Measurements from ENCODE around the gene CATSPERE. TPM values are rescaled to one million over a fixed set of nuclear protein-coding genes. Genes with fewer than 3 reads are reported as not detected.

Gene CATSPERE
- total RNA-seq, 1 experiment from 2014 or later, result 0.05 TPM

DNA sequence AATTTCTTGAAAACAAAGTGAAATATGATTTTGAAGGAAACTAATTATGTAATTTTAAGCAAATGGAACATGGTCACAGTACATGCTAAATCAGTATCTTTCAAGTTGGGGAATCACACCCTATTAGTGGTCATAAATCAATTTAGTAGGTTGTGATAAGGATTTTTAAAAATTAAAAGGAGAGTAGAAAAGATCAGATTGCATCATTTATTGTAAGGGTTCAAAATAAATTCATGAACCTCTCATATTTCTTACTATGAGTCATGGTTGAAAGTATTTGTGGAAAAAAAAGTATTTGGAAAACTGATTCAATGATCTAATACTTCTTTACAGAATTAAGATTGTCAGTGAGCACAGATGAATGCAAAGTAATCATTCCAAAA, 24.0 kb upstream of the CATSPERE start:
- no peak for DNase-seq (ENCODE audit: low read depth in 1 of 2, low spot score in 2 of 2)
- Histone ChIP-seq H3K4me3 (no peak overlapping the region), H3K27me3 (replicated peaks) (no peaks in the 10 kb centered on the region), H3K9me3 (replicated peaks) (no peaks in the 10 kb centered on the region), H3K36me3 (peaks cover 30% of the 10 kb centered on the region), H3K4me1 (replicated peaks) (peaks cover 28% of the 10 kb centered on the region), H3K27ac (peak overlapping the region; percentile 26)

- H3K27me3 ChIP-seq (replicated peaks), result no peaks in the 10 kb centered on the region
- H3K36me3 ChIP-seq, result peaks cover 34% of the 10 kb centered on the region
- no peak overlapping the region for H3K27ac ChIP-seq
- no peaks in the 10 kb centered on the region for H3K9me3 ChIP-seq (replicated peaks)
- H3K4me3 ChIP-seq, result no peak overlapping the region
- peaks cover 29% of the 10 kb centered on the region for H3K4me1 ChIP-seq (replicated peaks)
- no peak for DNase-seq (ENCODE audit: low read depth in 1 of 2, low spot score in 2 of 2)
These were observed 21.6 kb upstream of the CATSPERE start for GRCh38 chr1:244439391-244440032.

DNA sequence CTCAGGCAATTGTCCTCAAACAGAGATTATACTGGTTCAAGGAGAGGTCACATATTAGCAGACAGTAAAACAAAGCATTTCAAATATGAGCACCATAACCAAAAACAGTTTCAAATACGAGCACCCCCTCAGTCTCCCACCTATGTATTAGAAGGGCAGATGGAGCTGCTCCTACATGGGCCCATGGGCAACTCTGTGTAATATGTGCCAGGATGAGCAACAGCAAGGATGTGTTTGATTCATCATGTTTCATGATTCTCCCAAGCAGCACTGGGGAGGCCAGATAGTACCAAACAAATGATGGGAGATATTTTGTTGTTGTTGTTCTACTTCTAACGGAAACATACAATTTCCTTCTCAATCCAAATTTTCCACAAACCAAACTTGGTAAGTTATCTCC, 18.2 kb upstream of the CATSPERE start:
- no peaks in the 10 kb centered on the region for H3K9me3 ChIP-seq (replicated peaks)
- peaks cover 37% of the 10 kb centered on the region for H3K4me1 ChIP-seq (replicated peaks)
- no peak overlapping the region for H3K4me3 ChIP-seq
- H3K27me3 ChIP-seq (replicated peaks), result no peaks in the 10 kb centered on the region
- DNase-seq (ENCODE audit: low read depth in 1 of 2, low spot score in 2 of 2), result no peak
- peaks cover 23% of the 10 kb centered on the region for H3K36me3 ChIP-seq
- H3K27ac ChIP-seq, result no peak overlapping the region

DNA sequence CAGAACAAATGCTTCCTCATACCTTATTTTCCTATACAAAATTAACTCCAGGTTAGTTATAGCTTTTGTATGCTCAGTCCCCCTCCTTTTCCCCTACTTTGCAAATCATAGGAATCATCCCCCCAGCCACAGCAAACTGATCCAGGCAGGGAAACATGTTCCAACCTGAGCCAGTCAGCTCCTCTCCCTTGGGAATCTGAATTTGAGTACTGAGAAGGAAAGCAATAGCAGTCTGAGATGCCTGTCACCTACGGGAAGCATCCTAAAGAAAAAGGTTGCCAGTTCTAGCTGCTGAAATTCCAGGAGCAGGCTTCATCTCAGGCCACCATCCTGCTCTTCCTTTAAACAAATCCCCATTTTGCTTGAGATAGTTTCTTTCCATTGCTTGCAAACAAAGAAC, 16.2 kb upstream of the CATSPERE start:
- Histone ChIP-seq H3K27ac (peak overlapping the region; percentile 29; the same call in 1 of the 2 replicates), H3K4me1 (replicated peaks) (peaks cover 52% of the 10 kb centered on the region), H3K9me3 (replicated peaks) (no peaks in the 10 kb centered on the region), H3K36me3 (peaks cover 24% of the 10 kb centered on the region), H3K4me3 (no peak overlapping the region), H3K27me3 (replicated peaks) (no peaks in the 10 kb centered on the region)
- DNase-seq (ENCODE audit: low read depth in 1 of 2, low spot score in 2 of 2), result no peak

- H3K36me3 ChIP-seq, result peaks cover 30% of the 10 kb centered on the region
- no peaks in the 10 kb centered on the region for H3K9me3 ChIP-seq (replicated peaks)
- H3K27me3 ChIP-seq (replicated peaks), result no peaks in the 10 kb centered on the region
- H3K4me1 ChIP-seq (replicated peaks), result peaks cover 59% of the 10 kb centered on the region
- H3K27ac ChIP-seq, result peak overlapping the region; percentile 29; the same call in 1 of the 2 replicates
- peak in 1 of 2 experiments; percentile 30 for DNase-seq (ENCODE audit: low read depth in 1 of 2, low spot score in 2 of 2)
- no peak overlapping the region for H3K4me3 ChIP-seq
These were observed 15.5 kb upstream of the CATSPERE start for GRCh38 chr1:244445320-244446181.

DNA sequence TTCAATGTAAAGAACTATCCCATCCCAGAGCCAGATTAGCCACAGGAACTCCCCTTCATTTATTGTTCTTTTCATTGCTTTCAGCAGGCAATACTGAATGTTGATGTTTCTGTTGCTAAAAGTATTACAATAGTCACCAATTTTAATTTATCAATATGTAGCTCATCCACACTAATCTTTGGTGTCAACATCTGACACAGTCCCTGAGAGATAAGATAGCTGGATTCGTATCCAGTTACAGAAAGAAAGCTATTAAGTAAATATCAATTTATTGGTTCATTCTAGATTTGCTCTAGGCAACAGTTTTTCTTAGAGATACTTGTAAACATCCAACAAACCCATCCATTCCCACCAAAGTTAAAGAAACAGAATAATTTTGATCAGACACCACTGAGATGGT, 14.0 kb upstream of the CATSPERE start:
- H3K27me3 ChIP-seq (replicated peaks), result no peaks in the 10 kb centered on the region
- H3K27ac ChIP-seq, result peak overlapping the region; percentile 50
- no peak for DNase-seq (ENCODE audit: low read depth in 1 of 2, low spot score in 2 of 2)
- no peak overlapping the region for H3K4me3 ChIP-seq
- H3K9me3 ChIP-seq (replicated peaks), result no peaks in the 10 kb centered on the region
- peaks cover 64% of the 10 kb centered on the region for H3K4me1 ChIP-seq (replicated peaks)
- H3K36me3 ChIP-seq, result peaks cover 30% of the 10 kb centered on the region

DNA sequence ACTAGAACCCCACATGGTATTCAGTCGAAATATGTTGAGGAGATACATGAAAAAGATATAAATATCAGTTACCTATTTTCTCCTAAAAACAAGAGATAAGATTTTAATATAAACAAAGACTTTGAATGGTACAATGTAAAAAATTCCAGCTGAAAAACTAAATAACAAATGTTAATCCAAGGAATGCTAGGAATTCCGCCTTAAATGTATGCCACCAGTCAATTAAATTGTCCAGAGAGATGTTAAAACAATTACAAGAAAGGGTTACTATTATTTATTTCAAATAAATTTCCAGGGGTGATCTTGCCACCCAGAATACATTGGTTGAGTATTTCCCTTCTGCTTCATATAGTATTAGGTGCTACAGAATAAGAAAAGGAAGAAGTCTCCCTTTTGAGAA, 13.5 kb upstream of the CATSPERE start:
- peak in 1 of 2 experiments; percentile 70 for DNase-seq (ENCODE audit: low read depth in 1 of 2, low spot score in 2 of 2)
- H3K27ac ChIP-seq, result peak overlapping the region; percentile 50
- no peaks in the 10 kb centered on the region for H3K9me3 ChIP-seq (replicated peaks)
- peaks cover 64% of the 10 kb centered on the region for H3K4me1 ChIP-seq (replicated peaks)
- H3K36me3 ChIP-seq, result peaks cover 24% of the 10 kb centered on the region
- no peaks in the 10 kb centered on the region for H3K27me3 ChIP-seq (replicated peaks)
- no peak overlapping the region for H3K4me3 ChIP-seq

GRCh38 chr1:244448279-244449036, 12.6 kb upstream of the CATSPERE start:
- peak; percentile 54 to 79 for DNase-seq (ENCODE audit: low read depth in 1 of 2, low spot score in 2 of 2)
- no peaks in the 10 kb centered on the region for H3K27me3 ChIP-seq (replicated peaks)
- peaks cover 64% of the 10 kb centered on the region for H3K4me1 ChIP-seq (replicated peaks)
- peaks cover 19% of the 10 kb centered on the region for H3K36me3 ChIP-seq
- H3K4me3 ChIP-seq, result no peak overlapping the region
- H3K27ac ChIP-seq, result peak overlapping the region; percentile 35
- H3K9me3 ChIP-seq (replicated peaks), result no peaks in the 10 kb centered on the region

- no peak overlapping the region; the same call in 1 of the 2 replicates for H3K27ac ChIP-seq
- H3K36me3 ChIP-seq, result peaks cover 15% of the 10 kb centered on the region
- peak overlapping the region; percentile 84 for H3K4me3 ChIP-seq
- peaks cover 59% of the 10 kb centered on the region for H3K4me1 ChIP-seq (replicated peaks)
- no peaks in the 10 kb centered on the region for H3K27me3 ChIP-seq (replicated peaks)
- no peak for DNase-seq (ENCODE audit: low read depth in 1 of 2, low spot score in 2 of 2)
- H3K9me3 ChIP-seq (replicated peaks), result no peaks in the 10 kb centered on the region
These were observed 11.1 kb upstream of the CATSPERE start for GRCh38 chr1:244449936-244450508.

DNA sequence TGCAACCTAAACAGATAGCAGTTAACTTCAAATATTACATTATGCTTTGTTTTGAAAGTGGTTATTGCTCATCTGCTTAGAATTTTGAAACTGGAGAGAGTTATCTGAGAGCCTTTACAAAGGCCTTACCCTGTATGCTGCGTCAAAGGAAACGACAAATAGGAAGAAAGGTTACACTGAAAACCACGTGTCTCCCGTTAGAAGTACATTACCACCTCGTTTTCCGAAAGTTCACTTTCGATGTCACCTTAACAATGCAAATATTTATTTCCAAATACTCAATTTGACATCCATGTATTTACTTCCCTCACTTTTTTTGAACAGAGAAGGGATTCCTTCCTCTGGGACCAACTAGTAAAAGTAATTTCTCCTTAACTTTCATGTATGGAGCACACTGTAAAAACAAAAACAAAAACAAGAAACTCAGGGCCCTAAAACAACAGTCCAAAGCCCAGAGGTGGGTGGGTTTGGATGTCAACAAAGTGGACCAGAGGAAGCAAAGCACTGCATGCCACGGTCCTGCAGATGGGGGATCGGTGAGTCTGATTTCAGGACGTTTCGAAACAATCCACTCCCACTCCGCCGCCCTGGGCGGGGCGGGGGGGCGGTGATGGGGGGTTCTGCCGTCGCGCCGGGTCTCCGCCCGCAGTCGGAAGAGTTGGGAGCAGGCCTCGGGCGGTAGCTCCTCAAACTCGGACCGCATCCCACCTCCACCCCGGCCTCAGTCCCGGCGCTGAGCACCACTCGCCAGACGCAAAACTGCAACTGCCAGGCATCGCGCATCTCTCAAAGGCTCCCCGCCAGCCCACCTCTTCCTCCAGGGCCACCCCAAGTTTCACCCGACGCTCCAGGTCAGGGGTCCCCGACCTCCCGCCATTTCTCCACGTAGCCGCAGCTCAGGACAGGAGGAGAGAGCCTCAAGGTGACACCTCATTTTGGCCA, 10.2 kb upstream of the CATSPERE start:
- peaks cover 50% of the 10 kb centered on the region for H3K4me1 ChIP-seq (replicated peaks)
- peak overlapping the region; percentile 84 for H3K4me3 ChIP-seq
- H3K27ac ChIP-seq, result peak overlapping the region; percentile 67
- no peaks in the 10 kb centered on the region for H3K27me3 ChIP-seq (replicated peaks)
- H3K9me3 ChIP-seq (replicated peaks), result no peaks in the 10 kb centered on the region
- peaks cover 15% of the 10 kb centered on the region for H3K36me3 ChIP-seq
- DNase-seq (ENCODE audit: low read depth in 1 of 2, low spot score in 2 of 2), result peak; percentile 47 to 65

DNA sequence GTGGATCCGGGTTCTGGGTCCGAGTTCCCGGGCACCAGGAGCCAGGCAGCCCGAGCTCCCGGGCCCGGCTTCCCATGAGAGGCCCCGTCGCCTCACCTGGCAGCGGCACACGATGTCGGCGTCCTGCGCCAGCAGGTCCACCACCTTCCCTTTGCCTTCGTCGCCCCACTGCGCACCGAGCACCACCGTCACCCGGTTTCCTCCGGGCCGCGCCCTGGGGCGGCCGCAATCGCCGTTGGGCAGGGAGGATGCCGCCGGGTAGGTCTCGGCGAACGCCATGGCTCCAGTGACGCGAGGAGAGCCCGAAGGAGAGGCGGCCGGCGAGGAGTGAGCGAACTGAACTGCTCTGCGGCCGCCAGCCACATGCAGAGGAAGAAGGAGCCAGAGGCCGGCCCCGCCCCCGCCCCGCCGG, 9.5 kb upstream of the CATSPERE start, which contains the start of gene ADSS2:
Gene ADSS2, minus strand, starts transcription at position 371 of the 412 bp plus-strand sequence. Its CDS starts 92 bp downstream, at position 279.
- H3K9me3 ChIP-seq (replicated peaks), result no peaks in the 10 kb centered on the region
- peak within 1 kb of the TSS; percentile 84 for H3K4me3 ChIP-seq
- H3K4me1 ChIP-seq (replicated peaks), result peaks cover 43% of the 10 kb centered on the region
- H3K27me3 ChIP-seq (replicated peaks), result no peaks in the 10 kb centered on the region
- peak within 1 kb of the TSS; percentile 67 for H3K27ac ChIP-seq
- DNase-seq (ENCODE audit: low read depth in 1 of 2, low spot score in 2 of 2), result no peak
- H3K36me3 ChIP-seq, result peaks cover 15% of the 10 kb centered on the region

DNA sequence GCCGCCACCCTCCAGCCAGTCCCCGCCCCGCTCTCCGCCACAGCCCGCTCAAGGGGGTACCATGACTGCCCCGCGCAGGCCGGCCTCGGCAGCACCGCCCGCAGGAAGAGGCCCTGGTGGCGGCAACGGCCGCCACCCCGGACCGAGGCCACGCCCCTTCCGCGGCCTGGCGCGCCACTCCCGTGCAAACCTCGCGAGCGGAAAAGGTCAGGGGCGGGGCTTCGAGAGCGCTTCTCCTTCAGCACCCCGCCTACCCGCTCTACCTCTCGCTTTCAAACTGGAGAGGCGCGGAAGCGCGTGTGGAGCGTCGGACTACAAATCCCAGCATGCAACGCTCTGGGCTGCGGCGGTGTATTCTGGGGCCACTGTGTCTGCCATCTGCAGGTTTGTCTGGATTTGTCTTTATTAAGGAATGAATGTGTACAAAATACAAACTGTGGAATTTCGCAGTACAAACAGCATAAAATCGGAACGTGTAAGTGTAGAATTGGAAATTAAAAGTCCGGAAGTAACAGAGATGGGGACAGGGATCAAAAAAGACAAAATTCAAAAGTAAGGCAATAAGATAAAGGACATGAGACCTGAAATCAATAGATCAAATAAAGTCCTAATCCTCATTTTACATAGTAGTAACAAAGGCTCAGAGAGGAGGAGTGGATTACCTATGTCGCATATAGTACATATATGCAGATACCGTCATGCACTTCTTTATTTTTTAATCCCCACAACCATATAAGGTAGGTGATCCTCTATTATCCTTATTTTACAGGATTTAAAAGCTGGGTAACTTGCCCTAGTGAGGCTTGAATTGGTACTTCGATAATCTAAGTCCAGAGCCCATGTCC, 8.9 kb upstream of the CATSPERE start:
- peak; percentile 99 to 100 for DNase-seq (ENCODE audit: low read depth in 1 of 2, low spot score in 2 of 2)
- Histone ChIP-seq H3K27ac (no peak overlapping the region), H3K4me1 (replicated peaks) (peaks cover 37% of the 10 kb centered on the region), H3K27me3 (replicated peaks) (no peaks in the 10 kb centered on the region), H3K36me3 (peaks cover 15% of the 10 kb centered on the region), H3K9me3 (replicated peaks) (no peaks in the 10 kb centered on the region), H3K4me3 (peak overlapping the region; percentile 84)
